ENCODE measurements around the gene TIMP3.

DNA sequence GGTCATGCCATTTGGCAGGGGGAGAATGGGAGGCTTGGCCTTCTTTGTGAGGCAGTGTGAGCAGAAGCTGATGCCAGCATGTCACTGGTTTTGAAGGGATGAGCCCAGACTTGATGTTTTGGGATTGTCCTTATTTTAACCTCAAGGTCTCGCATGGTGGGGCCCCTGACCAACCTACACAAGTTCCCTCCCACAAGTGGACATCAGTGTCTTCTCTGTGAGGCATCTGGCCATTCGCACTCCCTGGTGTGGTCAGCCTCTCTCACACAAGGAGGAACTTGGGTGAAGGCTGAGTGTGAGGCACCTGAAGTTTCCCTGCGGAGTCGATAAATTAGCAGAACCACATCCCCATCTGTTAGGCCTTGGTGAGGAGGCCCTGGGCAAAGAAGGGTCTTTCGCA is 59.8 kb downstream of the TIMP3 start:
- TF ChIP-seq, protein P1, sequence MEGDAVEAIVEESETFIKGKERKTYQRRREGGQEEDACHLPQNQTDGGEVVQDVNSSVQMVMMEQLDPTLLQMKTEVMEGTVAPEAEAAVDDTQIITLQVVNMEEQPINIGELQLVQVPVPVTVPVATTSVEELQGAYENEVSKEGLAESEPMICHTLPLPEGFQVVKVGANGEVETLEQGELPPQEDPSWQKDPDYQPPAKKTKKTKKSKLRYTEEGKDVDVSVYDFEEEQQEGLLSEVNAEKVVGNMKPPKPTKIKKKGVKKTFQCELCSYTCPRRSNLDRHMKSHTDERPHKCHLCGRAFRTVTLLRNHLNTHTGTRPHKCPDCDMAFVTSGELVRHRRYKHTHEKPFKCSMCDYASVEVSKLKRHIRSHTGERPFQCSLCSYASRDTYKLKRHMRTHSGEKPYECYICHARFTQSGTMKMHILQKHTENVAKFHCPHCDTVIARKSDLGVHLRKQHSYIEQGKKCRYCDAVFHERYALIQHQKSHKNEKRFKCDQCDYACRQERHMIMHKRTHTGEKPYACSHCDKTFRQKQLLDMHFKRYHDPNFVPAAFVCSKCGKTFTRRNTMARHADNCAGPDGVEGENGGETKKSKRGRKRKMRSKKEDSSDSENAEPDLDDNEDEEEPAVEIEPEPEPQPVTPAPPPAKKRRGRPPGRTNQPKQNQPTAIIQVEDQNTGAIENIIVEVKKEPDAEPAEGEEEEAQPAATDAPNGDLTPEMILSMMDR (optimal IDR thresholded peaks at IDR 0.05 in 1 of 3, IDR thresholded peaks at IDR 0.05 in 1 of 3, conservative IDR thresholded peaks at IDR 0.05 in 1 of 3; ENCODE audit: extremely low read depth in 1 of 3, insufficient read depth in 2 of 3, low read length in 3 of 3), result no peak
- TF ChIP-seq EZH2 (IDR thresholded peaks at IDR 0.05; ENCODE audit: low read length), result no peak
